Measurements from ENCODE around the gene LEKR1. TPM values are rescaled to one million over a fixed set of nuclear protein-coding genes. Genes with fewer than 3 reads are reported as not detected.
"Not testable (repeated sequence)": the region's sequence is repeated elsewhere in the genome, so short reads cannot be mapped to it uniquely, and the experiment has no call there.

Gene LEKR1
- total RNA-seq, 1 donor from 2014 or later: 0.52 TPM

GRCh38 chr3:156793400-156793799 lies 32.8 kb upstream of the LEKR1 start:
- intact Hi-C loops (cut with micrococcal nuclease): no loop called here
- Mint-ChIP-seq H3K27me3 (ENCODE audit: low read depth) (no peaks in the 10 kb centered on the region), H3K4me3 (ENCODE audit: low read depth) (no peak overlapping the region), H3K4me1 (ENCODE audit: low read depth) (peaks cover 43% of the 10 kb centered on the region), H3K27ac (peak overlapping the region; percentile 83), H3K36me3 (ENCODE audit: low read depth) (peaks cover 32% of the 10 kb centered on the region), H3K9me3 (no peaks in the 10 kb centered on the region)
- DNase-seq (ENCODE audit: low spot score): no peak

- Mint-ChIP-seq H3K27me3 (ENCODE audit: low read depth) (no peaks in the 10 kb centered on the region), H3K27ac (peak overlapping the region; percentile 83), H3K36me3 (ENCODE audit: low read depth) (peaks cover 33% of the 10 kb centered on the region), H3K4me1 (ENCODE audit: low read depth) (peaks cover 42% of the 10 kb centered on the region), H3K9me3 (peaks cover 2% of the 10 kb centered on the region), H3K4me3 (ENCODE audit: low read depth) (no peak overlapping the region)
- DNase-seq (ENCODE audit: low spot score): no peak
- intact Hi-C loops (cut with micrococcal nuclease): no loop called here
Observed at GRCh38 chr3:156793851-156794250, 32.3 kb upstream of the LEKR1 start.

DNA sequence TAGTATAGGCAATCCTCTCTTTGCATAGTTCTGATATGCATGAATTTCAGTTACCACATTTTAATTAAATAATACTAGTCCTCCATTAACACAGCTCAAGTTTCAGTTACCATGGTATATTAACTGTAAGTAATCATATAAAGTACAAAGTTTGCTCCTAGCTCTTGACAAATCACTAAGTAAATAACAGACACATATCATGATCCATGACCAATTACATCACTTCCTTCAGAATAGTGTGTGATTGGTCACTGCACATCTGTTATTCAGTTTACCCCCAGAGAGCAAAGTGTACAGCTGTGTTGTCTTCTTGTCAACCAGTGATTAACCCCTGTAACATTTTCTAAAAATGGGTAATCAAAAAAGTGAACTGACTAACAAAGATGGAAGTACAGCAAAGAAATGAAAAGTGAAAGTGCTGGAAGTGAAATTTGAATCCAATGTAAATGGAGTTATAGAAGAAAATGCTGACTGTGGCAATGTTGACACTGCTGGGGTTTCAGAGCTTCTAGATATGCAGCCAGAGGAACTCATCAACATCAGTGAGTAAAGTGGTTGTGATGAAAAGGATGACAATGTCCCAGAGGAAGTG lies 30.2 kb upstream of the LEKR1 start:
- H3K36me3 Mint-ChIP-seq (ENCODE audit: low read depth): peaks cover 53% of the 10 kb centered on the region
- H3K4me1 Mint-ChIP-seq (ENCODE audit: low read depth): peaks cover 41% of the 10 kb centered on the region
- DNase-seq (ENCODE audit: low spot score): no peak
- no peaks in the 10 kb centered on the region for H3K27me3 Mint-ChIP-seq (ENCODE audit: low read depth)
- H3K9me3 Mint-ChIP-seq: peaks cover 21% of the 10 kb centered on the region
- intact Hi-C loops (cut with micrococcal nuclease): no loop called here
- H3K27ac Mint-ChIP-seq: peak overlapping the region; percentile 14
- no peak overlapping the region for H3K4me3 Mint-ChIP-seq (ENCODE audit: low read depth)

DNA sequence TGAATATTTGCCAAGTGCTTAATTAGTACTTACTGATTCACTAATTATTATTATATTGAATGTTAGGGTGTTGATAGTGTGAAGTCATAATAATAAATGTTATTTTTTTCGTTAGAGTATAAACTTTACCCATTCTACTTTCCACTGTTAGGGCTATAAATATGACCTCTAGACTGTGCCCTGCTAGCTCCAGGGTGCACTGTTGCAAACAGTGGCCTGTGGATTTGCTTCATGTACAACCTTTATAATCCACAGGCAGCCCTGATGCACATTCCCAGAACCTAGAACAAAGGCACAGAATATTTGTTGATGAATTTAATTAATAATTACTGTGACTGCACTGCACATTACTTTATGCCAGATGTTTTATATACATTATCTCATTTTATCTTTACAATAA lies 28.8 kb upstream of the LEKR1 start:
- Mint-ChIP-seq H3K9me3 (peaks cover 27% of the 10 kb centered on the region), H3K27ac (no peak overlapping the region), H3K4me1 (ENCODE audit: low read depth) (peaks cover 32% of the 10 kb centered on the region), H3K27me3 (ENCODE audit: low read depth) (no peaks in the 10 kb centered on the region), H3K36me3 (ENCODE audit: low read depth) (peaks cover 56% of the 10 kb centered on the region), H3K4me3 (ENCODE audit: low read depth) (no peak overlapping the region)
- intact Hi-C loops (cut with micrococcal nuclease): no loop called here
- no peak for DNase-seq (ENCODE audit: low spot score)

GRCh38 chr3:156800287-156800686 lies 25.9 kb upstream of the LEKR1 start:
- Mint-ChIP-seq H3K4me1 (ENCODE audit: low read depth) (peaks cover 15% of the 10 kb centered on the region), H3K9me3 (peaks cover 42% of the 10 kb centered on the region), H3K36me3 (ENCODE audit: low read depth) (peaks cover 65% of the 10 kb centered on the region)
- DNase-seq (ENCODE audit: low spot score); intact Hi-C loops (cut with micrococcal nuclease); H3K27ac Mint-ChIP-seq; H3K4me3 Mint-ChIP-seq (ENCODE audit: low read depth); H3K27me3 Mint-ChIP-seq (ENCODE audit: low read depth): not testable (repeated sequence)

DNA sequence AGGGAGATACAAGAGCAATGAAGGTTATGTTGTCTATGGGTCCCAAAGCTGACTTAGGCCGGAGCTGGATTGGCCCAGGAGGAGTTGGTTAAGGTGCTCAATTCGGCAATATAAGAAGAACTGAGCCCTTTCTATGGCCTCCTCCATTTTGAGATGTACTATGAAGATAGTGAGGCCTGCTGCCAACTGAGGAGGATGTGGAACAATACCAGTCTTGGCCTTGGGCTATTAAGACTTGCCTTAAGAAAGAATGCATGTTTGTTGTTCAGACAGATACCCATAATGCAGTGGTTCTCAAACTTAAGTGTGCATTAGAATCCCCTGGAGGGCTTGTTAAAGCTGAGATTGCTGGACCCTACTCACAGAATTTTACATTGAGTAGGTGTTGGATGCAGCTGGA lies 24.4 kb upstream of the LEKR1 start:
- Mint-ChIP-seq H3K27me3 (ENCODE audit: low read depth) (no peaks in the 10 kb centered on the region), H3K4me1 (ENCODE audit: low read depth) (peaks cover 13% of the 10 kb centered on the region), H3K36me3 (ENCODE audit: low read depth) (peaks cover 66% of the 10 kb centered on the region), H3K9me3 (peaks cover 42% of the 10 kb centered on the region), H3K27ac (no peak overlapping the region), H3K4me3 (ENCODE audit: low read depth) (no peak overlapping the region)
- no peak for DNase-seq (ENCODE audit: low spot score)
- intact Hi-C loops (cut with micrococcal nuclease): no loop called here

- DNase-seq (ENCODE audit: low spot score): no peak
- intact Hi-C loops (cut with micrococcal nuclease): no loop called here
- Mint-ChIP-seq H3K36me3 (ENCODE audit: low read depth) (peaks cover 75% of the 10 kb centered on the region), H3K27me3 (ENCODE audit: low read depth) (no peaks in the 10 kb centered on the region), H3K9me3 (peaks cover 42% of the 10 kb centered on the region), H3K4me1 (ENCODE audit: low read depth) (peaks cover 21% of the 10 kb centered on the region), H3K27ac (no peak overlapping the region), H3K4me3 (ENCODE audit: low read depth) (no peak overlapping the region)
Observed at GRCh38 chr3:156802821-156803606, 23.1 kb upstream of the LEKR1 start.

GRCh38 chr3:156803952-156804741 lies 22.0 kb upstream of the LEKR1 start:
- Mint-ChIP-seq H3K9me3 (peaks cover 37% of the 10 kb centered on the region), H3K27ac (no peak overlapping the region), H3K27me3 (ENCODE audit: low read depth) (no peaks in the 10 kb centered on the region), H3K4me1 (ENCODE audit: low read depth) (peaks cover 19% of the 10 kb centered on the region), H3K36me3 (ENCODE audit: low read depth) (peaks cover 73% of the 10 kb centered on the region), H3K4me3 (ENCODE audit: low read depth) (no peak overlapping the region)
- intact Hi-C loops (cut with micrococcal nuclease): no loop called here
- no peak for DNase-seq (ENCODE audit: low spot score)

DNA sequence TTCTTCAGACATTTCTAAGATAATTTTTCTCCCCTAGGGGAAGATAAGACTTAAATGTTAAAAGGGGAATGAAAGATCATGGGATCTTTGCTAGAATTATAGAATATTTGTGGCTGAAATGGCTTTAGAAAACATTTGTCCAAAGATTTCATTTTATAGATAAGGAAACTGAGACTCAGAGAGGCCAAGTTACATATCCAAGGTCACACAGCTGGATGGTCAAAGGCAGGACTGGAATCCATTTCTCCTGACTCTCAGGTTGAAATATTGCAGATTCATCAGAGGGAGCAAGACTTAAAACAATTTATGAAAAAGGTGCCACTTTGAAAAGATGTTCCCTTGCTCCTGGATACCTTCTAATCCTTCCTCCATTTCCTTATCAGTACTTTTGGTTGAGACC lies 19.5 kb upstream of the LEKR1 start:
- intact Hi-C loops (cut with micrococcal nuclease): no loop called here
- no peak for DNase-seq (ENCODE audit: low spot score)
- Mint-ChIP-seq H3K27me3 (ENCODE audit: low read depth) (no peaks in the 10 kb centered on the region), H3K4me1 (ENCODE audit: low read depth) (peaks cover 31% of the 10 kb centered on the region), H3K9me3 (peaks cover 17% of the 10 kb centered on the region), H3K4me3 (ENCODE audit: low read depth) (no peak overlapping the region), H3K27ac (no peak overlapping the region), H3K36me3 (ENCODE audit: low read depth) (peaks cover 73% of the 10 kb centered on the region)

GRCh38 chr3:156808025-156808424 lies 18.1 kb upstream of the LEKR1 start:
- intact Hi-C loops (cut with micrococcal nuclease): no loop called here
- Mint-ChIP-seq H3K9me3 (peaks cover 14% of the 10 kb centered on the region), H3K27ac (no peak overlapping the region), H3K36me3 (ENCODE audit: low read depth) (peaks cover 70% of the 10 kb centered on the region), H3K27me3 (ENCODE audit: low read depth) (no peaks in the 10 kb centered on the region), H3K4me1 (ENCODE audit: low read depth) (peaks cover 41% of the 10 kb centered on the region), H3K4me3 (ENCODE audit: low read depth) (no peak overlapping the region)
- DNase-seq (ENCODE audit: low spot score): no peak

- H3K9me3 Mint-ChIP-seq: no peaks in the 10 kb centered on the region
- no peak for DNase-seq (ENCODE audit: low spot score)
- no peak overlapping the region for H3K27ac Mint-ChIP-seq
- peaks cover 57% of the 10 kb centered on the region for H3K4me1 Mint-ChIP-seq (ENCODE audit: low read depth)
- peaks cover 58% of the 10 kb centered on the region for H3K36me3 Mint-ChIP-seq (ENCODE audit: low read depth)
- intact Hi-C loops (cut with micrococcal nuclease): loop anchor here (10.0 kb wide), 1 partner anchor 956 kb away; the partner anchor contains the start of gene SLC33A1
- no peak overlapping the region for H3K4me3 Mint-ChIP-seq (ENCODE audit: low read depth)
- no peaks in the 10 kb centered on the region for H3K27me3 Mint-ChIP-seq (ENCODE audit: low read depth)
Observed at GRCh38 chr3:156811089-156811862, 14.9 kb upstream of the LEKR1 start.

- peak overlapping the region; percentile 56 for H3K4me3 Mint-ChIP-seq (ENCODE audit: low read depth)
- peaks cover 53% of the 10 kb centered on the region for H3K4me1 Mint-ChIP-seq (ENCODE audit: low read depth)
- no peaks in the 10 kb centered on the region for H3K9me3 Mint-ChIP-seq
- DNase-seq (ENCODE audit: low spot score): no peak
- H3K27me3 Mint-ChIP-seq (ENCODE audit: low read depth): no peaks in the 10 kb centered on the region
- intact Hi-C loops (cut with micrococcal nuclease): loop anchor here (10.0 kb wide), 1 partner anchor 958 kb away; the partner anchor contains the start of gene SLC33A1
- peak overlapping the region; percentile 80 for H3K27ac Mint-ChIP-seq
- peaks cover 47% of the 10 kb centered on the region for H3K36me3 Mint-ChIP-seq (ENCODE audit: low read depth)
Observed at GRCh38 chr3:156812521-156813335, 13.4 kb upstream of the LEKR1 start.

Data from activated T-helper 2 cell treated with anti-CD3 and anti-CD28 coated beads, Interferon-gamma antibody, Interleukin-2, Interleukin-4, amounts not matched to agents 10 μg/mL and 5 μg/mL and 100 μg/mL, durations not matched to agents 14 hours and 24 hours and 36 hours (primary cell).